WTC11 (cell line): ENCODE measurements around the gene BTN3A1. TPM values are rescaled to one million over a fixed set of nuclear protein-coding genes. Genes with fewer than 3 reads are reported as not detected.
"Not testable (repeated sequence)": the region's sequence is repeated elsewhere in the genome, so short reads cannot be mapped to it uniquely, and the experiment has no call there.

Experiments used
- ATAC-seq: fragments of 200-7000 bp; cut with Tn5 transposase; 2 replicates; pipeline ENCODE4 v1.10.0; 2021; ENCODE audit warnings: mild to moderate bottlenecking, moderate library complexity
- CTCF ChIA-PET: fragments of 300-600 bp; sonication (Branson Sonifier 250); formaldehyde crosslinking; loops from one replicate; lab custom pipeline; 2021; ENCODE audit warnings: antibody characterized with exemption; lab: Charles Lee
- POLR2A ChIA-PET: fragments of 350-600 bp; sonication (Branson Sonifier 250); formaldehyde crosslinking; loops from one replicate; lab custom pipeline; 2021; ENCODE audit warnings: antibody characterized with exemption; lab: Charles Lee
- DNase-seq: peaks from one replicate; pipeline ENCODE4 v3.0.0; 2021; ENCODE audit warnings: low spot score
- H3K27ac Mint-ChIP-seq: 2 replicates; pipeline ENCODE4 v1.8.0; 2021; ENCODE audit warnings: mixed read lengths
- H3K27me3 Mint-ChIP-seq: 2 replicates; pipeline ENCODE4 v1.8.0; 2021; ENCODE audit warnings: low read depth, mild to moderate bottlenecking, moderate library complexity, mixed read lengths
- H3K36me3 Mint-ChIP-seq: 2 replicates; pipeline ENCODE4 v1.8.0; 2021; ENCODE audit warnings: mixed read lengths
- H3K4me1 Mint-ChIP-seq: 2 replicates; pipeline ENCODE4 v1.8.0; 2022; ENCODE audit warnings: mixed read lengths
- H3K4me3 Mint-ChIP-seq: 2 replicates; pipeline ENCODE4 v1.8.0; 2021; ENCODE audit warnings: mild to moderate bottlenecking, moderate library complexity, mixed read lengths
- H3K9me3 Mint-ChIP-seq: 2 replicates; pipeline ENCODE4 v1.8.0; 2021; ENCODE audit warnings: mixed read lengths
- ATF1 ChIP-seq: sonication (generic); formaldehyde crosslinking; IDR thresholded peaks from 2 replicates; pipeline ENCODE4 v1.8.1; 2023; ENCODE audit warnings: mild to moderate bottlenecking, moderate library complexity, missing genetic modification reagents
- ETV6 ChIP-seq: sonication (generic); formaldehyde crosslinking; IDR thresholded peaks from 2 replicates; pipeline ENCODE4 v1.8.1; 2022; ENCODE audit warnings: mild to moderate bottlenecking, missing genetic modification reagents
- FOXJ3 ChIP-seq: sonication (generic); formaldehyde crosslinking; IDR thresholded peaks from 2 replicates; pipeline ENCODE4 v1.9.0; 2021; ENCODE audit warnings: missing genetic modification reagents, mild to moderate bottlenecking, borderline replicate concordance
- GABPB1 ChIP-seq: sonication (generic); formaldehyde crosslinking; IDR thresholded peaks from 2 replicates; pipeline ENCODE4 v1.8.1; 2023; ENCODE audit warnings: mild to moderate bottlenecking, missing genetic modification reagents
- JAZF1 ChIP-seq: fragments of 250-450 bp; sonication (Bioruptor Pico); IDR thresholded peaks from 2 replicates; pipeline ENCODE4 v1.9.0; 2021; ENCODE audit warnings: moderate library complexity, mild to moderate bottlenecking, inconsistent platforms
- RORB ChIP-seq: fragments of 250-450 bp; sonication (Bioruptor Pico); IDR thresholded peaks from 2 replicates; pipeline ENCODE4 v1.9.0; 2021; ENCODE audit warnings: mild to moderate bottlenecking
- SMAD4 ChIP-seq: sonication (generic); formaldehyde crosslinking; IDR thresholded peaks from 2 replicates; pipeline ENCODE4 v1.8.0; 2022; ENCODE audit warnings: mild to moderate bottlenecking, missing genetic modification reagents
- SOX15 ChIP-seq: fragments of 250-450 bp; sonication (Bioruptor Pico); IDR thresholded peaks from 2 replicates; pipeline ENCODE4 v1.9.0; 2021; ENCODE audit warnings: mild to moderate bottlenecking
- STAT6 ChIP-seq: sonication (generic); formaldehyde crosslinking; conservative IDR thresholded peaks from 2 replicates; pipeline ENCODE4 v1.8.1; 2023; ENCODE audit warnings: mild to moderate bottlenecking, low read depth, missing genetic modification reagents, moderate library complexity
- TCF7 ChIP-seq: sonication (generic); formaldehyde crosslinking; IDR thresholded peaks from 2 replicates; pipeline ENCODE4 v1.8.0; 2022; ENCODE audit warnings: mild to moderate bottlenecking, low read depth, missing genetic modification reagents, moderate library complexity
- ZNF121 ChIP-seq: sonication (generic); formaldehyde crosslinking; IDR thresholded peaks from 2 replicates; pipeline ENCODE4 v1.8.0; 2023; ENCODE audit warnings: missing genetic modification reagents
- ZNF138 ChIP-seq: sonication (generic); formaldehyde crosslinking; conservative IDR thresholded peaks from 2 replicates; pipeline ENCODE4 v1.8.1; 2022; ENCODE audit warnings: mild to moderate bottlenecking, moderate library complexity, missing genetic modification reagents
- ZNF317 ChIP-seq: sonication (generic); formaldehyde crosslinking; IDR thresholded peaks from 2 replicates; pipeline ENCODE4 v1.8.1; 2023; ENCODE audit warnings: low read depth, mild to moderate bottlenecking, moderate library complexity, missing genetic modification reagents, borderline replicate concordance
- ZNF396 ChIP-seq: fragments of 250-450 bp; sonication (Bioruptor Pico); IDR thresholded peaks from 2 replicates; pipeline ENCODE4 v1.8.0; 2021; ENCODE audit warnings: mild to moderate bottlenecking, moderate library complexity, borderline replicate concordance
- ZNF512 ChIP-seq: sonication (generic); formaldehyde crosslinking; IDR thresholded peaks from 2 replicates; pipeline ENCODE4 v1.8.1; 2022; ENCODE audit warnings: missing genetic modification reagents, borderline replicate concordance
- ZNF671 ChIP-seq: fragments of 250-450 bp; sonication (Bioruptor Pico); IDR thresholded peaks from 2 replicates; pipeline ENCODE4 v1.8.0; 2021; ENCODE audit warnings: mild to moderate bottlenecking
- total RNA-seq: library from RNA; stranded (reverse); gene quantifications from 3 replicates; pipeline ENCODE4 v1.2.3, GENCODE V29; 2021
- TF ChIP-seq, protein P1 (sequence below): sonication (generic); formaldehyde crosslinking; IDR thresholded peaks from 2 replicates; pipeline ENCODE4 v1.8.1; 2022; ENCODE audit warnings: mild to moderate bottlenecking, missing genetic modification reagents, moderate library complexity, borderline replicate concordance
- TF ChIP-seq, protein P2 (sequence below): sonication (generic); formaldehyde crosslinking; IDR thresholded peaks from 2 replicates; pipeline ENCODE4 v1.8.0; 2022; ENCODE audit warnings: mild to moderate bottlenecking, missing genetic modification reagents
- TF ChIP-seq, protein P3 (sequence below): sonication (generic); formaldehyde crosslinking; IDR thresholded peaks from 2 replicates; pipeline ENCODE4 v1.8.0; 2022; ENCODE audit warnings: mild to moderate bottlenecking, missing genetic modification reagents
- TF ChIP-seq, protein P4 (sequence below): sonication (generic); formaldehyde crosslinking; conservative IDR thresholded peaks from 2 replicates; pipeline ENCODE4 v1.8.1; 2022; ENCODE audit warnings: mild to moderate bottlenecking, missing genetic modification reagents
- TF ChIP-seq, protein P5 (sequence below): sonication (generic); formaldehyde crosslinking; IDR thresholded peaks from 2 replicates; pipeline ENCODE4 v1.8.1; 2023; ENCODE audit warnings: mild to moderate bottlenecking, missing genetic modification reagents, moderate library complexity

Gene BTN3A1
- total RNA-seq, 1 experiment from 2014 or later: 4.5 TPM

- no peak for TF ChIP-seq ATF1 (CRISPR knock-in tag)
- no peak for TF ChIP-seq GABPB1 (CRISPR knock-in tag)
- TF ChIP-seq, protein P1, sequence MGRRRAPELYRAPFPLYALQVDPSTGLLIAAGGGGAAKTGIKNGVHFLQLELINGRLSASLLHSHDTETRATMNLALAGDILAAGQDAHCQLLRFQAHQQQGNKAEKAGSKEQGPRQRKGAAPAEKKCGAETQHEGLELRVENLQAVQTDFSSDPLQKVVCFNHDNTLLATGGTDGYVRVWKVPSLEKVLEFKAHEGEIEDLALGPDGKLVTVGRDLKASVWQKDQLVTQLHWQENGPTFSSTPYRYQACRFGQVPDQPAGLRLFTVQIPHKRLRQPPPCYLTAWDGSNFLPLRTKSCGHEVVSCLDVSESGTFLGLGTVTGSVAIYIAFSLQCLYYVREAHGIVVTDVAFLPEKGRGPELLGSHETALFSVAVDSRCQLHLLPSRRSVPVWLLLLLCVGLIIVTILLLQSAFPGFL (CRISPR knock-in tag): no peak
- TF ChIP-seq, protein P2, sequence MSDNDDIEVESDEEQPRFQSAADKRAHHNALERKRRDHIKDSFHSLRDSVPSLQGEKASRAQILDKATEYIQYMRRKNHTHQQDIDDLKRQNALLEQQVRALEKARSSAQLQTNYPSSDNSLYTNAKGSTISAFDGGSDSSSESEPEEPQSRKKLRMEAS (CRISPR knock-in tag): no peak
- TF ChIP-seq, protein P3, sequence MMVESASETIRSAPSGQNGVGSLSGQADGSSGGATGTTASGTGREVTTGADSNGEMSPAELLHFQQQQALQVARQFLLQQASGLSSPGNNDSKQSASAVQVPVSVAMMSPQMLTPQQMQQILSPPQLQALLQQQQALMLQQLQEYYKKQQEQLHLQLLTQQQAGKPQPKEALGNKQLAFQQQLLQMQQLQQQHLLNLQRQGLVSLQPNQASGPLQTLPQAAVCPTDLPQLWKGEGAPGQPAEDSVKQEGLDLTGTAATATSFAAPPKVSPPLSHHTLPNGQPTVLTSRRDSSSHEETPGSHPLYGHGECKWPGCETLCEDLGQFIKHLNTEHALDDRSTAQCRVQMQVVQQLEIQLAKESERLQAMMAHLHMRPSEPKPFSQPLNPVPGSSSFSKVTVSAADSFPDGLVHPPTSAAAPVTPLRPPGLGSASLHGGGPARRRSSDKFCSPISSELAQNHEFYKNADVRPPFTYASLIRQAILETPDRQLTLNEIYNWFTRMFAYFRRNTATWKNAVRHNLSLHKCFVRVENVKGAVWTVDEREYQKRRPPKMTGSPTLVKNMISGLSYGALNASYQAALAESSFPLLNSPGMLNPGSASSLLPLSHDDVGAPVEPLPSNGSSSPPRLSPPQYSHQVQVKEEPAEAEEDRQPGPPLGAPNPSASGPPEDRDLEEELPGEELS (CRISPR knock-in tag): no peak
Observed at GRCh38 chr6:26354162-26354561, 47.9 kb upstream of the BTN3A1 start (continued).

DNA sequence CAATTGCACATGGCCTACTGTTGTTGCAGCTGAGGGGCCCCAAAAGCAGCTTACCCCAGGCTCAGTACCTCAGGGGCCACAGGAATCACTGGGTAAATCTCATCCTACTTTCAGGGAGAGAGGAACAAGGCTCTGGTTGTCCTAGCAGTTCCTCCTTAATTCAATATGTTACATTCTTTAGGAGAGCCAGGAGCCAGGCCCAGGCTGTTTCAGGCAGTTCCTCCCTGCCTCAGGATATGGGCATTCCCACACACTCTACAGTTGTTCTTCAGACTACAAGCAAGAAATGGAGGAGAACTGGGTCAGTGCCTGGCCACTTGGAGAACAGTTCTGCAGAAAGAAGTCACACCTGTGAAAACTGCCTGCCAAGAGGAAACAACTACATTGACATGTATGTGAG is 46.7 kb upstream of the BTN3A1 start:
- Mint-ChIP-seq H3K36me3 (no peaks in the 10 kb centered on the region), H3K4me1 (peaks cover 18% of the 10 kb centered on the region), H3K4me3 (no peak overlapping the region), H3K27ac (no peak overlapping the region)
- CTCF ChIA-PET: no interaction called here
- ATAC-seq: no peak; the same call in 1 of the 2 replicates
- TF ChIP-seq RORB (CRISPR knock-in tag) (no peak), ZNF512 (CRISPR knock-in tag) (no peak), SMAD4 (no peak), TCF7 (CRISPR knock-in tag) (no peak), ZNF671 (CRISPR knock-in tag) (no peak), ZNF121 (CRISPR knock-in tag) (no peak)
- TF ChIP-seq, protein P4, sequence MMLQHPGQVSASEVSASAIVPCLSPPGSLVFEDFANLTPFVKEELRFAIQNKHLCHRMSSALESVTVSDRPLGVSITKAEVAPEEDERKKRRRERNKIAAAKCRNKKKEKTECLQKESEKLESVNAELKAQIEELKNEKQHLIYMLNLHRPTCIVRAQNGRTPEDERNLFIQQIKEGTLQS (CRISPR knock-in tag): no peak
- TF ChIP-seq, protein P2 (CRISPR knock-in tag): no peak
- TF ChIP-seq, all 79 proteins: peak for 0
- Mint-ChIP-seq H3K27me3 (no peaks in the 10 kb centered on the region), H3K9me3 (no peaks in the 10 kb centered on the region)
- no peak for DNase-seq
- POLR2A ChIA-PET: no interaction called here

GRCh38 chr6:26357543-26357942 is 44.5 kb upstream of the BTN3A1 start:
- POLR2A ChIA-PET, DNase-seq, H3K4me3 Mint-ChIP-seq, H3K9me3 Mint-ChIP-seq, H3K27ac Mint-ChIP-seq, H3K36me3 Mint-ChIP-seq, ATAC-seq, H3K27me3 Mint-ChIP-seq: not testable (repeated sequence)
- H3K4me1 Mint-ChIP-seq: peaks cover 15% of the 10 kb centered on the region
- CTCF ChIA-PET: interaction anchor here (1.1 kb wide), 1 partner anchor 16 kb away, joined by 7 read pairs; no protein-coding TSS in a partner anchor

GRCh38 chr6:26358511-26358981 is 43.5 kb upstream of the BTN3A1 start:
- no peak for DNase-seq
- ChIA-PET POLR2A (no interaction called here), CTCF (interaction anchor here (0.6 kb wide), 1 partner anchor 17 kb away, joined by 4 read pairs; no protein-coding TSS in a partner anchor)
- ATAC-seq: no peak
- no peaks in the 10 kb centered on the region; the same call in 1 of the 2 replicates for H3K27me3 Mint-ChIP-seq
- no peaks in the 10 kb centered on the region for H3K9me3 Mint-ChIP-seq
- H3K36me3 Mint-ChIP-seq: no peaks in the 10 kb centered on the region
- no peak overlapping the region for H3K4me3 Mint-ChIP-seq
- peaks cover 15% of the 10 kb centered on the region for H3K4me1 Mint-ChIP-seq
- H3K27ac Mint-ChIP-seq: no peak overlapping the region
- no peak for TF ChIP-seq STAT6 (CRISPR knock-in tag)
- TF ChIP-seq JAZF1 (CRISPR knock-in tag): no peak
- no peak for TF ChIP-seq TCF7 (CRISPR knock-in tag)
- TF ChIP-seq ZNF317 (CRISPR knock-in tag): no peak
- no peak for TF ChIP-seq SOX15 (CRISPR knock-in tag)
- no peak for TF ChIP-seq ETV6 (CRISPR knock-in tag)
- TF ChIP-seq, protein P5, sequence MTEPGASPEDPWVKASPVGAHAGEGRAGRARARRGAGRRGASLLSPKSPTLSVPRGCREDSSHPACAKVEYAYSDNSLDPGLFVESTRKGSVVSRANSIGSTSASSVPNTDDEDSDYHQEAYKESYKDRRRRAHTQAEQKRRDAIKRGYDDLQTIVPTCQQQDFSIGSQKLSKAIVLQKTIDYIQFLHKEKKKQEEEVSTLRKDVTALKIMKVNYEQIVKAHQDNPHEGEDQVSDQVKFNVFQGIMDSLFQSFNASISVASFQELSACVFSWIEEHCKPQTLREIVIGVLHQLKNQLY (CRISPR knock-in tag): no peak
- TF ChIP-seq ZNF138 (CRISPR knock-in tag): no peak
- TF ChIP-seq FOXJ3 (CRISPR knock-in tag): no peak
- no peak for TF ChIP-seq ATF1 (CRISPR knock-in tag)
- no peak for TF ChIP-seq ZNF396 (CRISPR knock-in tag)
